Suppressor macrophage (primary cell): ENCODE data around the gene DPP9.
A peak's percentile ranks its signal among the peaks of the same experiment; 100 is the strongest.
"Not testable (repeated sequence)": the region's sequence is repeated elsewhere in the genome, so short reads cannot be mapped to it uniquely, and the experiment has no call there.

Experiments used
- DNase-seq, 4 experiments: peaks; one replicate each; pipeline ENCODE4 v3.0.0-alpha.2; 2020 to 2022

DPP9 gene

DNA sequence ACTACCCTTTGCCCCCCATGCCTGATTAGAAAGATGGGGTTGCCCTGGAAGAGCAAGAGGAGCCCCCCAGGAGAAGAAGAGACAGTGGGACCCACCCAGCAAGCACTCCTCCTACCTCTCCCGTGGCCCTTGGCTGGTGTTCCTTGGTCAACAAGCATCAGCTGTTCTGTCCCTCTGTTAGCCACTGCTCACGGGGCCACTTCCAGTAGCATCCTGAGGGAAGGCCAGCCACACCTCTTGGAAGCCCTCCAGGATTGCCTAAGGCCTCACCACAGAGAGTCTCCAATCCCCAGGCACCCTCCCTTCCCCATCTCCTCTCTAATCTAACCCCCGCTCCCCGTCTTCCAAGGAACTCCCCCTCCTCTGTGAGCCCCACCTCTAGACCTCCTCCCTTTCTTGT lies 15.1 kb upstream of the DPP9 start:
- DNase-seq, result no peak

- DNase-seq, result no peak
Measured at GRCh38 chr19:4737955-4738600, 14.4 kb upstream of the DPP9 start.

- DNase-seq, result no peak
Measured at GRCh38 chr19:4733755-4734345, 10.2 kb upstream of the DPP9 start.

- DNase-seq, result peak; percentile 36 to 75 (median 70)
Measured at GRCh38 chr19:4732680-4733114, 9.1 kb upstream of the DPP9 start.

- peak; percentile 39 to 67 (median 50) for DNase-seq
Measured at GRCh38 chr19:4730740-4731171, 7.1 kb upstream of the DPP9 start.

DNA sequence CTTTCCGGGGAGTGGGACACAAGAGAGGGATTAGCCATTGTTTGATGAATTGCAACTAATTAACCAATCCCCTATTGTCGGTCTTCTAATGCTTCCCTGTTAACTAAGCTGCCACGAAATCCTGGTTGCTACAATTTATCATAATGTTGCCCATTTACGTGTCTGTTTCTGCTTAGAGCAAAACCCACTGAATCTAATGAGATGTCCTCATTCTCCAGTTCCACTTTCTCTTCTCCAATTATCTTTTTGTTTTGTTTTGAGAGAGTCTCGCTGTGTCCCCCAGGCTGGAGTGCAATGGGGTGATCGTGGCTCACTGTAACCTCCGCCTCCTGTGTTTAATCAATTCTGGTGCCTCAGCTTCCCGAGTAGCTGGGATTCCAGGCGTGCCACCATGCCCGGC lies 5.2 kb upstream of the DPP9 start:
- DNase-seq, result peak in 1 of 4 experiments; percentile 9

GRCh38 chr19:4722671-4723594 lies 709 bp downstream of the DPP9 start:
- DNase-seq, result peak; percentile 43 to 73 (median 64)

DNA sequence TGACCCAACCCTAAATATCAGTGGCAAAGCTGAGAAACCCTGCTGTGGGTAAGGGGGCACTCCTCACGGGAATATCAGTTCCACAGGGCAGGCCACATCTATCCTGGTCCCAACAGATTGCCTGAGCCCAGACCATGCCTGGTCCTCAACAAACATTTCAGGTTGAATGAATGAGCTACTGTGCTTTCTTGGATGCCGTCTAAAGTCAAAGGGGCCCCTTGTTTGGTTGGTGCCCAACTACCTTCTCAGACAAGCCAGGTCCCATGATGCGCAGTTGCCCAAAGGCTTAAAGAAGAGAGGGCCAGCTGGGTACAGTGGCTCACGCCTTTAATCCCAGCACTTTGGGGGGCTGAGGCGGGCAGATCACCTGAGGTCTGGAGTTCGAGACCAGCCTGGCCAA lies 2.4 kb downstream of the DPP9 start:
- no peak for DNase-seq

DNA sequence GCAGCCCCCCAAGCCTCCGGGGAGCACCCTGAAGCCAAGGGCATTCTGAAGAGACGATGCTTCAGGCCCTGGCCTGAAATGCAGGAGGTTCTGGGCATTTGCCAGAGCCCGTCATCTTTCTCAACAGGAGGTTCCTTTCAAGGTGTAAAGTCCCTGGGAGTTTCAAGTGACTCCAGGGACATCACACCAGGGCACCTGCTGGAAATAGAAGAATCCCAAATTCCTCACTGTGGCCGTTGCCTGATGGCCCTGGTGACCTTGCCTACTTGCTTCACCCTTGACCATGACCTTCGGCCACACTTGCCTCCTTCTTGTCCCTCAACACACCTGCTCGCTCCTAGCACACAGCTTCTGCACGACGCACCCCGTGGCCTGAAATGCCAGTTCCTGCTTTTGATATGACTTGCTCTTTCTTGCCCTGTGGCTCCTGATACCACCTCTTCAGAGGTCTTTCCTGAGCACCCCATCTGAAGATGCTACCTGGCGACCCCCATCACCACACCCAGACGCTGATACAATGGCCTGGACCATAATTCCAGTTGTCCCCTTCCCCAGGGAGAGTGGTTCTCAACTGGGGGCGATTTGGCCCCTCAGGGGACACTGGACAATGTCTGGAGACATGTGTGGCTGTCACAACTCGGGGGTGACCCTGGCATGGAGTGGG lies 3.5 kb downstream of the DPP9 start:
- no peak for DNase-seq

- no peak for DNase-seq
Measured at GRCh38 chr19:4719499-4719866, 4.2 kb downstream of the DPP9 start.

DNA sequence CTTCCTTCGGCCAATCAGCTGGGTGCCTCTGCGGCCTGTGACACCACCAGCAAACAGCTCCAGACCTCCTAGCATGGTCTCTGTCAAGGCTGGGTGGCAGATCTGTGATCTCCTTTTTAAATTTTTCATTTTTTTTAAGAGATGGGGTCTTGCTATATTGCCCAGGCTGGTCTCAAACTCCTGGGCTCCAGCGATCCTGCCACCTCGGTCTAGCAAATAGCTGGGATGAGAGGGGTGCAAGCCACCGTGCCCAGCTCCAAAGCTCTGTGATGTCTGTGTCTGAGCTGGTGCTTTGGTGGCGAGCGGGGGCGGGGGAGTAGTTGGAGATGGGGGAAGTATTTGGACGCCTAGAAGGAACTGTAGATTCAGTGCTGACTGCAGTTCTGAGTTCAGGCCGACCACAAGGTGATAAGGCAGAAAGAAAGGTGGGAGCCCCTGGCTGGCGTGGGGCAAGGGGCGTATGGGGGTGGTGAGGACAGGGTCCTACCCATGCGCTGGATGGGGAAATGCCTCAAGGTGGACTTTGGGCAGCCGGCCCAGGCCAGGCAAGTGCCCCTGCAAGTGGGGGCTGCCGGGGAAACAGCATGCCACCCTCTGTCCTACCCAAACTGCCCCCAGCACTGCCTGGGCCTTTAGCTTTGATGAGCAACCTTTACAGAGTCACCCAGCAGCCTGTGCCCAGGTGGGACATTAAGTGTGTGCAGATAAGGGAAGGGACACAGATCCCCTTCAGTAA lies 5.5 kb downstream of the DPP9 start:
- DNase-seq, result peak in 1 of 4 experiments; percentile 26

GRCh38 chr19:4717191-4717965 lies 6.3 kb downstream of the DPP9 start:
- no peak for DNase-seq

GRCh38 chr19:4715529-4716221 lies 8.0 kb downstream of the DPP9 start:
- peak; percentile 42 to 78 (median 68) for DNase-seq

DNA sequence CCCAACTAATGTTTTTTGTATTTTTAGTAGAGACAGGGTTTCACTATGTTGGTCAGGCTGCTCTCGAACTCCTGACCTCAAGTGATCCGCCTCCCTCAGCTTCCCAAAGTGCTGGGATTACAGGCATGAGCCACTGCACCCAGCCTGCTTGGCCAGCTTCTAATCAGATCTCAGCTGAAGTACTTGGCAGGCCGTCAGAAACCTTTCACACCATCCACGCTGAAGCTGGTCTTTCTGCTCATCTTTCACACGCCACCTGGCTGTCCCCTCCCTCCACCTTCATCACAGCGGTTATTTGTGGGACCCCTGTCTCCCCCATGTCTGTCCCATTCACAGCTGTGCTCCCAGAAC lies 8.5 kb downstream of the DPP9 start:
- not testable (repeated sequence) for DNase-seq

DNA sequence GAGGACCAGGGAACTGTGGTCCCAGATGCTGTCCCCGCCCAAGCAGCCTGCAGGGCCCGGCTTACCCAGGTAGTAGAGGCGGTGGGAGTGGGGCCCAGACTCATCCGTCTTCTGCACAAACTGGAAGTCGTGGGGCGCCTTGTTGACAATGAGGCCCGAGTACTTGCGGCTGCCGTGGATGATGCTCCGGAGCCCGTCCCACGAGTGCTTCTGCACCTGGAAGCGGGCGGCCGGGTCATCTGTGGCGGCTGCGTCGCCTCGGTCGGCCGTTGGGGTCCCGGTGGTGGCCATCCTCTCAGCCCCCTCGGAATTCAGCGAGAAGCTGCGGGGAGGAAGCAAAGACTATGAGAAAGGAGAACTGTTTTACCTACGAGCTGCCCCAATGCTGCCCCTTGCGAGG lies 9.6 kb downstream of the DPP9 start:
- no peak for DNase-seq

- no peak for DNase-seq
Measured at GRCh38 chr19:4713384-4713951, 10.2 kb downstream of the DPP9 start.

- no peak for DNase-seq
Measured at GRCh38 chr19:4712771-4713170, 10.9 kb downstream of the DPP9 start.

GRCh38 chr19:4711211-4711610 lies 12.4 kb downstream of the DPP9 start:
- DNase-seq, result no peak

- no peak for DNase-seq
Measured at GRCh38 chr19:4710281-4710600, 13.4 kb downstream of the DPP9 start.

DNA sequence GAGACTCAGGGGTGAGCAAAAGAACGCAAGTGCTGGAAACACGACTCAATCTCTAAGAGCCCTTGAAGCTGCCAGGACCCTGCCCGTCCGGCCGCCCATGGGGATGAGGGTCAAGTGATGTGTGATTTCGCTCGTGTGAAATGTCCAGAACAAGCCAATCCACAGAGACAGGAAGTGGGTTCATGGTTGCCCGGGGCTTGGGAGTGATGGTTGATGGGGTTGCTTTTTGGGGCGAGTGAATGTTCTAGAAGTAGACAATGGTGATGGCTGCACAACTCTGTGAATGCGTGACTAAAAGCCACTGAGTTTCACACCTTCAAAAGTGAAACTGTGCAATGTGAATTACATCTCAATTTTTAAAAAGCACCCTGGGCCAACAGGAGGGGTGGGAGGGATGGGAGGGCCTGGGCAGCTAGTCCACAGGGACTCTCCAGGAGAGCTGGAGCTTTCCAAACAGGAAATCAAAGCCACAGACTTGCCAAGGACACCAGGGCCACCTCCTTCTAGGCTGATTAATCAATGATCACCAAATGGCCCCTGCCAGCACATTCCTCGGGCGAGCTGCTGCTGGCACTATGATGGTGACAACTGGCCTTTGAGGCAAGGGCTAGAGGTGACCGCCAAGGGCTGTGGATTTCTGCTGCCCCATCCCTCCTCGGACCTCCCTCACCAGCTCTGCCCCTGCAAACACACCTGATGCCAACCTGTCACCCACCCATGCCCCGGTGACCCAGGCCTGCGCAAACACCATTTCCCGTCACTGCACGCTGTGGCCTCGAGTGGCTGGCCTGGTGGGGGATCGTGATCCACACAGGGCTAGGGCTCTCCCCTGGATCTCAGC lies 14.0 kb downstream of the DPP9 start:
- DNase-seq, result no peak
